ENCODE data around the gene LPA.

DNA sequence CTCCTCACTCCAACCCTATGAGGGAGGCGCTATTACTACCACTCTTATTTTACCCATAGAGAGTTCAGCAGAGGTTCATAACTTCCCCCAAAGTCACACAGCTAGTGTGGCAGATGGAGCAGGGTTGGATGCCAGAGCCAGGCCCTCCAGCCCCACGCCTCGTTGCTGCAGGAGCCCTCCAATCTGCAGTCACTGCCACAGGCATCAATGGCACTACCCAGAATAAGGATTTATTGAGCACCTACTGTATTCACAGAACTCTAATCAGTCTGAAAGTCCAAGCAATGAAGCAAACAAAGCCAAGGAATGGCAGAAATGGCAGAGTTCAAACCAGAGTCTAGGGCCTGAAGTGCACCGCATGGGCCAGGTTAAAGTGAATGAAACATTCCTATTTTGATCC lies 144.9 kb downstream of the LPA start:
- TF ChIP-seq CTCF (IDR thresholded peaks at IDR 0.05; ENCODE audit: borderline replicate concordance, extremely low read depth, low read length, poor library complexity, severe bottlenecking): no peak
- no peak for TF ChIP-seq EZH2 (IDR thresholded peaks at IDR 0.05; ENCODE audit: borderline replicate concordance, low read depth, low read length, severe bottlenecking)
